GM18499 (cell line): ENCODE measurements around the gene TMEM30B.
"Not testable (repeated sequence)": the region's sequence is repeated elsewhere in the genome, so short reads cannot be mapped to it uniquely, and the experiment has no call there.

Experiments
- ATAC-seq: cut with Tn5 transposase; IDR thresholded peaks from one replicate; pipeline ENCODE4 v1.9.1; 2021; ENCODE audit warnings: moderate number of reproducible peaks; ENCODE audit not compliant: insufficient read depth, unreplicated experiment

The TMEM30B gene, protein sequence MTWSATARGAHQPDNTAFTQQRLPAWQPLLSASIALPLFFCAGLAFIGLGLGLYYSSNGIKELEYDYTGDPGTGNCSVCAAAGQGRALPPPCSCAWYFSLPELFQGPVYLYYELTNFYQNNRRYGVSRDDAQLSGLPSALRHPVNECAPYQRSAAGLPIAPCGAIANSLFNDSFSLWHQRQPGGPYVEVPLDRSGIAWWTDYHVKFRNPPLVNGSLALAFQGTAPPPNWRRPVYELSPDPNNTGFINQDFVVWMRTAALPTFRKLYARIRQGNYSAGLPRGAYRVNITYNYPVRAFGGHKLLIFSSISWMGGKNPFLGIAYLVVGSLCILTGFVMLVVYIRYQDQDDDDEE

DNA sequence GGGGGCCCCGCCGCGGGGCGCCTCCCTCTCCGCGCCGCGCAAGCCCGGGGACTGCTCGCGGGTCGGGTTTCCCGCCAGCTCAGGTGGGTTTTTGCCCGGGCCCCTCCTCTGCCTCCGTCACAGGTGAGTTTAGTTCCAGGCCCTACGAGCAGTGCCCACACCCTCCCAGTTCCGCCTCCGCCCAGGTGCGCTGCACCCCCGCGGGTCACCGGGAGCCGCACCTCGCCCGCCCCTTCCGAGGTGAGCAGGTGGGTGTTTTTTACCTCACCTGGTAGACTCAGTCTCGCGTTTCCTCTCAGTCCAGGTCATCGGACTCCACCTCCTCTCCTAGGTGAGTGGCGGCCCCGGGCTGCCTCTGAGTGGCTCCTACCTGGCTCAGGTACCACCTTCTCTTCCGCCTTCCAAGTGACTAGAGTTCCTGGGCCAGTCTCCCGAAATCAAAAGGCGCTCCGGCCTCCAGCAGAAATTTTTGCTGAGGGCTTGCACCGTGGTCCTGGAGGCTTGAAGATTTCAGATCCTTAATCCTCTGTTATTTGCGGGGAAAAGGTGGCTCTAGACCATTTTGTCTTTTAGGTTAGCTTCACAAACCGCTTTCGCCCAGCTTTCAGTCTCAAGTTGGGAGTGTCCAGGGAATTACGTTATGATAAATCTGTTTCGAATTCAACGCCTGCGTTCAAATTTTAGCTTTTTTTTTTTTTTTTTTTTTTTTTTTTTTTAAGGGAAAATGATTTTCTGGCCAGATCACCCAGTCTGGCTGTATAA, at the start of gene TMEM30B:
TMEM30B (minus strand) TSS at position 153 of the 762 bp plus-strand sequence. CDS start 191 bp downstream, outside the sequence.
- ATAC-seq, result no peak

DNA sequence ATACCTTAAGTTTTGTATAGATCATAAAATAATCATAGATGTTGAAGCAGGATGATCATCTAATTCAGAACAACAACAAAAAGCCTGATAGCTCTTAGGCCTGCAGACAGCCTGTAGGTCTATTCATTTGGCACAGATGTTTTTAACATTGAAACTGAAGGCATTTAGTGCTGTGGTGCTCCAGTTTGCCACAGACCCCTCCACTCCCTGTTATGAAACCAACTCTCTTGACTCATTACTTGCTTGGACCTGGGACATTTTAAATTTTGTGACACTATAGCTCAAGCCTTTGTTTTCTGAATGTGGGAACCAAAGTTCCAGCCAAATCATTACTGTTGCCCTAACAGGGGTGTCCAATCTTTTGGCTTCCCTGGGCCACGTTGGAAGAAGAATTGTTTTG, 49.4 kb upstream of the TMEM30B start:
- ATAC-seq, result no peak

DNA sequence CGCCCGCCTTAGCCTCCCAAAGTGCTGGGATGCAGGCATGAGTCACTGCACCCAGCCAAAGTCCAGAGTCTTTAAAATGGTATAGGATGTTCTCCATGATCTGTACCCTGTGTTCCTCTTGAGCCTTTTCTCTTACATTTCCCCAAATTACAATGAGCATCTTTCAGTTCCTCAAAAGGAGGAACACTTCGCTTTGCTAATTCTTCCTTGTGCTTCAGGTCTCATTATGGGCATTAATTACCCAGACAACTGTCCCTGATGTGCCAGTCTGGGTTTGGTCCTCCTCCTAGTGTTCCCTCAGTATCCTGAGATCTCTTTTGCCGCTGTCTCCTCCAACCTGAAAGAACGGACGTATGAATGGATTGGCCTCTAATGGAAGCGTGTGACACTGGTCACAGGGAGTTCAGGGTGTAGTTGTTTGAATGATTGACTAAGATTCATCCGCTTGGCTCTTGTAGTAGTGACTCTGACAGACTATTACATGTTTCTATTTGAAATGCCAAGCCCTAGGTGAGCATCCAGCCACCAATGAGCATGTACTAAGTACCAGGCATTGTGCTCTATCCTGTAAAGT, 48.4 kb upstream of the TMEM30B start:
- ATAC-seq, result no peak

DNA sequence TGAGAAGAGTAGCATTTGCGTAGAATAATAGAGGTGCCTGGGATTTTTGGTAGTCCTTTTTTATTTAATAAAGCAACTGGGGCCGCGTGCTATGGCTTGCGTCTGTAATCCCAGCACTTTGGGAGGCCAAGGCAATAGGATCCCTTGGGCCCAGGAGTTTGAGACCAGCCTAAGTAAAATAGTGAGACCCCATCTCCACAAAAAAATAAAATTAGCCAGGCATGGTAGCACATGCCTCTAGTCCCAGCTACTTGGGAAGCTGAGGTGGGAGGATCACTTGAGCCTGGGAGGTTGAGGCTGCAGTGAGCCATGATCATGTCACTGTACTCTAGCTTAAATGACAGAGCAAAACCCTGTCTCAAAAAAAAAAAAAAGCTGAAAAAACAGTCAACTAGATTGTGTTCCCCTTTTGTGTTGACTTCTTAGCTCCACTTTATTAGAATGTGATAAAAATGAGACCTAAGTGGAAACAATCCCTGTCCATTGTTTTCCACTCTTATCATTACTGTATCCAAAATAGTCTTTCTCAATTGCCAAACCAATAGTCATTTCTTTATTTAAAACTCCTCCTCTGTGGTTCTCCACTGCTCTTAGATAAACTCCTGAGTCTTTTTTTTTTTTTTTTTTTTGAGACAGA, 47.6 kb upstream of the TMEM30B start:
- no peak for ATAC-seq

DNA sequence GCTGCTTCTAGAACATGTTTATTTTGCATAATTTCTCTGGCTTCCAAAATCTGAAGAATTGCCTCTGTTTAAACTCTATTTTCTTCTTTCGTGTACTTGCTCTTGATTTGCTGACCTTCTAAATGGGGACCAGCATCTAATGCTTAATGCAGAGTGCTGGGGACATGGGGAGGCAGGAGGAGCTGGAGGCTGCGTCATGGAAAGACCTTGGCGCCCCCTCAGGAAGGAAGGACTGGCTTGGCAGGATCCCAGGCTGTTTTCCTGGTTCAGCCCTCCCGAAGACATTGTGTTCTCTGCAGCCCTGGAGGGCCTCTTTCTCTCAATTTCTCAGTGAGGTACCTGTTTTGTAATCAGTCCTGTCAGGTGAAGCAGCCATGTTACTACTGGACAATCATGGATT, 45.7 kb upstream of the TMEM30B start:
- ATAC-seq, result no peak

DNA sequence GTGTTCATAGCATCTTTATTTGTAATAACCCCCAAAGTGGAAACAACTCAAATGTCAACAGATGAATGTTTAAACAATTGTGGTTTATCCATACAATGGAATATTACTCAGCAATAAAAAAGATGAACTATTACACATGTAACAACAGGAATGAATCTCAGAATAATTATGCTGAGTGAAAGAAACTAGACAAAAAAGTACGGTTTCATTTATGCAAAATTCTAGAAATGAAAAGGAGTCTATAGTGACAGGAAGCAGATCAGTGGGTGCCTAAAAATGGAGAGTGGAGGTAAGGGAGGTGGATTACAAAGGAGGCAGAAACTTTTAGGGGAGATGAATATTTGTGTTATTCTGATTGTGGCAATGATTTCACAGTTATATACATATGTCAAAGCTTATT, 45.0 kb upstream of the TMEM30B start:
- ATAC-seq, result no peak

DNA sequence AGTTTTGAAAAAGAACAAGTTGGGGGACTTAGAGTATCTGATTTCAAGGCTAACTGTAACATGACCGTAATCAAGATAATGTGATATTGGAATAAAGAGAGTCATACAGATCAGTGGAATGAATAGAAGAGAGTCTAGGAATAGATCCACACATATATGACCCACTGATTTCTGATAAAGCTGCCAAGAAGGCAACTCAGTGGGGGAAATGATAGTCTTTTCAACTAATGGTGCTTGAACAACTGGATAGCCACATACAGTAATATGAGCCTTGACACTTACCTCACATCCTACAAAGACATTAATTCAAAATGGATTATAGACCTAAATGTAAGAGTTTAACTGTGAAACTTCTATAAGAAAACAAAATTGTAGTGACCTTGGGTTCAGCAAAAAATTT, 44.0 kb upstream of the TMEM30B start:
- ATAC-seq, result no peak

DNA sequence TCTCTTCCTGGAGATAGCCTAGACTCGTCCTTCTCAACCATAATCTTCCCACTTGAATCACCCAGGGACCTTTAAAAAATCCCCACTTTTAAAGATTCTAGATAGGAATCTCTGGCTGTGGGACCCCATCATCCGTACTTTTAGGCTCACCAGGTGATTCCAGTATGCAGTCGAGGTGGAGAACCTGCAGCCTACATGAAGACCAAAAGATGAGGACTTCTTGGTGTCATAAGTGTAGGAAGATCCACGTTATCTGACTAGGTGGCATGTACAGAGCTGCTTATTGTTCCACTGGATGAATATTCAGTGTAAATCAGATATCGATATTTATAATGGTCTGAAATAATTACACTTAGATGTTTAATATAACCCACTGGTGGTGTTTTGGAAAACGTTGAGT, 42.8 kb upstream of the TMEM30B start:
- no peak for ATAC-seq

DNA sequence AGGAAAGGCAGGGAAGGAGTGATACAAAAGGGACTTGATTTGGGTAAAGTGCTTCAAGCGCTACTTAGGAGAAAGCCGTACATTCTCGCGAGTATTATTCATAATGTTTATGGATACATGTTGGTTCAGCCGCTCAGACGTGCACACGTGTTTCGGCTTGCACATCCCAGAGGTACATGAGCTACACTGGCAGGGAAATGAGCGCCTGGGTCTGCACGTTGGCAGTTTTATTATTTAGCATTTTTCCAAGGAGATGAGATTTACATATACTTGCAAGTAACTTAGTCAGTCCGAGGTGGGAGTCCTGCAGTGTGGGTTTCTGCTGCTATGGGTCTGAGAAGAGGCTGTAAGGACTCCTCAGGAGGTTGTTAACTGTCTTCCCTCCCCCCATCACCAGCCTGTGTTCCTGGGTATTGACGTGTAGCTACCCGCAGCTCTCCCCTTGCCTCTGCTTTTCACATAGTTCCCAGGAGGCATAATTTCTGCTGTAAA, 41.7 kb upstream of the TMEM30B start:
- ATAC-seq, result no peak

DNA sequence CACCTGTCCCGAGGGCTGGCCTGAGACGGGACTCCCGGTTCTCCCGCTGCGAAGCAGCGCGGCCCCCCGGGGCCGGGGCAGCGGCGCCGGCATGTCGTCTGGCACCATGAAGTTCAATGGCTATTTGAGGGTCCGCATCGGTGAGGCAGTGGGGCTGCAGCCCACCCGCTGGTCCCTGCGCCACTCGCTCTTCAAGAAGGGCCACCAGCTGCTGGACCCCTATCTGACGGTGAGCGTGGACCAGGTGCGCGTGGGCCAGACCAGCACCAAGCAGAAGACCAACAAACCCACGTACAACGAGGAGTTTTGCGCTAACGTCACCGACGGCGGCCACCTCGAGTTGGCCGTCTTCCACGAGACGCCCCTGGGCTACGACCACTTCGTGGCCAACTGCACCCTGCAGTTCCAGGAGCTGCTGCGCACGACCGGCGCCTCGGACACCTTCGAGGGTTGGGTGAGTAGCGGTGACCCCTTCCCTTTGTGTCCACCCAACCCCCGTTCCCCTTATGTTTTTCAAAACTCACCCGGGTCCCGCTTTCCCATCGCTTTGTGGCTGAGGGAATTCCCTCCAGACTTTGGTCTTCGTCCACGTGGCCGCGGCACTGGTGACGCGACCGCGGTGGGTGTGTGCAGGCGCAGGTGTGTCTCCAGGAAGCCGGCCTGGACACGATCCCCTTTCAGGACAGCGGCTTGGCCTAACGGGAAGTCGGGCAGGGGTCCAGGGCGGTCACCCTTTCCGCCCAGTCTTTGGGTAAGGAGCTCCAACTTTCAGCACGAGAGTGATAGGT, 41.1 kb upstream of the TMEM30B start:
- no peak for ATAC-seq

DNA sequence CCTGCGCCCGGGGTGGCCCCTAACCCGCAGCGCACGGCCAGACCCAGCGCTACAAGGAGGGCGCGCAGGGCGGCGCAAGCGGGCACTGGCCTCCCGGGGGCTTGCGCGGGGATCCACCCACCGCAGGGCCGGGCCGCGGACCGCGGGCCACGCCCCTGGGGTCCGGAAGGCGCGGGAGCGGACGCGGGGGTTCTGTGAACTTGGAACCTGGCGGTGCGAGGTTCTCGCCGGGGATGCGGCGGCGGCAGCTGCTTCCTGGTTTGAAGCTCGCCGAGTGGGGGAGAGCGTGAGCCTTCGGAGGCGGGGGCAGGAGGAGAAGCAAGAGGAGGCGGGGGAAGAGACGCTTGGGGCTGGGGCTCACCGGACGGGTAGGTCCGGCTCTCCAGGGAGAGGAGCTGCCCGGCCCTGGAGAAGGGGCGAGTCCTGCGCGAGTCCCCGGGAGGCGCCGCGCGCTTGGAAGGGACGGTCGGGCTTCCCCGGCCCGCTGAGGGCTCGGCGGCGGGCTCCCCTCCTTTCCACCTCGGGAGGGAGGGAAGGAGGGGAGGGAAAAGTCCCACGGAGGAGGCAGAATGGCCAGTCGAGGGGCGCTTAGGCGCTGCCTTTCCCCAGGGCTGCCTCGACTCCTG, 40.4 kb upstream of the TMEM30B start, which contains the start of gene PRKCH:
PRKCH (plus strand) TSS at position 195 of the 626 bp plus-strand sequence. CDS start 523 bp downstream, outside the sequence.
- ATAC-seq, result no peak

DNA sequence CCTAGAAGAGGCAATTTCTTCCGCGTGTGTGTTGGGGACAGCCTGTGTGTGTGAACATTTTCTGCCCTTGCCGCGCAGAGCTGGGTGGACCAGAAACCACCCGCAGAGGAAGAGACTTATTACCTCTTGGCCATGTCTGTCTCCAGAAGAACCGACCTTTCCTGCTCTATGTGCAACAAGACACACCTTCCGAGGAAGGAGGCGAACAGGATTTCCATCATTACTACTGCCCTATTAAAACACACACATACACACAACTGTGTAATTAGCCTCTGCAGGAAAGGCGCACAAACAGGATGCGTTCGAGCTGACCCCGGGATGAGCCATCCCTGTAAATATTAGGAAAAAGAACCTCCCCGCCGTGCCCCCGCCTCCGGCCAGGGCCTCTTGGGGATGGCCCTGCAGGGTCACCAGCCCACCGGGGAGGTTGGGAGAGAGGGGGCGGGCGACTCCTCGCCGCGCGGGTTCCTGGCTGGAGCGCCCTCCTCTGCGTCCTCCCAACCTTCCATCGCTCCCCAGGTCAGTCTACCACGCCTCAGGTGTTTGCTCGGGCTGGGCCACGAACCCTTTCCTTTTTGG, 39.8 kb upstream of the TMEM30B start:
- no peak for ATAC-seq

DNA sequence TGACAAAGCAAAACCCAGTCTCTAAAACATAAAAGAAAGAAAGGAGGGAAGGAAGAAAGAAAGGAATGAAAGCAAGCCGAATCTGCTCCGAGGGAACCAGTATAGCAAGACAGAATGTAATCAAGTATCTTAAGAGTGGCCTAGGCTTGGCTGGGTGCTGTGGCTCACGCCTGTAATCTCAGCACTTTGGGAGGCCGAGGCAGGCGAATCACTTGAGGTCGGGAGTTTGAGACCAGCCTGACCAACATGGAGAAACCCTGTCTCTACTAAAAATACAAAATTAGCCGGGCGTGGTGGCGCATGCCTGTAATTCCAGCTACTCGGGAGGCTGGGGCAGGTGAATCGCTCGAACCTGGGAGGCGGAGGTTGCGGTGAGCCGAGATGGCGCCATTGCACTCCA, 39.0 kb upstream of the TMEM30B start:
- not testable (repeated sequence) for ATAC-seq

DNA sequence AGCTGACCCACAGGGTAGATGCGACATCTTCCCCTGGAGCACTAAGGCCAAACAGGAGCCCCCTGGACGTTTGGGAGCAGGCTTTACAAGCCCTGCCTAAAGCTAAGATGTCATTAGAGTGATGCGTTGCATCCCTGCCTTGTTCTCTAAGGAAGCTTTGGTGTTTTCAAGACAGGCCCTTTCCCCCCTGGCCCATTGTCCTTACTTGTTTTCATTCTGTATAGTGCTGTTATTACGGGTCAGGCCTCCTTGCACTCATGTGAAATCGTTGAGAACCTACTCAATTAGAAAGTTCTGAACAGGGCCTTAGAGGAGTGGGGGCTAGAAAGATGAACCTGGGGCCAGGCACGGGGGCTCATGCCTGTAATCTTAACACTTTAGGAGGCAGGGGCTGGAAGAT, 38.6 kb upstream of the TMEM30B start:
- ATAC-seq, result no peak

DNA sequence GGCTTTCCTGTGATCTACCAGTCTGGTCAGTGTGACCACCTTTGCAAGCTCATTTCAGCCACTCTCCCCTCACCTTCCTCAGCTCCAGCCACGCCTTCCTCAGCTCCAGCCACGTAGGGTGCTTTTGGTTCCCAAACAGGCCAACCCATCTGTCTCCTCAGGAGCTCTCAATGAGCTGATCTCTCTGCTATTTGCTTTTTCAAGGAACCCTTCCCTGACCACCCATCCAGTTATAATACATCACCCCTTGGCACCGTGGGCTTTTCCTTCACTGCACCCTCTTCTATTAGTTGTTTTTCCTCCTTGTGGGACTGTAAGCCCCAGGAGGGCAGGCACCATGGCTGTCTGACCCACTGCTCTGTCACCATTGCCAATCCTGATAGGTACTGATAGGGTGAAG, 37.9 kb upstream of the TMEM30B start:
- no peak for ATAC-seq

DNA sequence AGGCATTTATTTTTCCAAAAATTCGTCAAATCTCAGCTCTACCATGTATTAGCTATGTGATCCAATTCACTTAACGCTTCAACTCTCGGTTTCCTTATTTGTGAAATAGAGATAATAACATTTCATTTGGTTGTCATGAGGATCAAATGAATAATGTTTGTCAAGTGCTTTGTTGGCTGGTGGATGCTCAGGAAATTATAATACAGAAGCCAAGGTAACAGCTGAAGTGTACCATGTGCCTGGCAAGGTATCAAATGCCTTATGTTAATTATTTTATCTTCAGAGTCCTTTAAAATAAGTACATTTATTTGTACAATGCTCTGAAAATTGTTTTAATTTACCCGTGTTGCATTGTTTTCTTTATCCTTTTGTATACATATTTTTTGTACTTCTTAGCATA, 34.2 kb upstream of the TMEM30B start:
- no peak for ATAC-seq

DNA sequence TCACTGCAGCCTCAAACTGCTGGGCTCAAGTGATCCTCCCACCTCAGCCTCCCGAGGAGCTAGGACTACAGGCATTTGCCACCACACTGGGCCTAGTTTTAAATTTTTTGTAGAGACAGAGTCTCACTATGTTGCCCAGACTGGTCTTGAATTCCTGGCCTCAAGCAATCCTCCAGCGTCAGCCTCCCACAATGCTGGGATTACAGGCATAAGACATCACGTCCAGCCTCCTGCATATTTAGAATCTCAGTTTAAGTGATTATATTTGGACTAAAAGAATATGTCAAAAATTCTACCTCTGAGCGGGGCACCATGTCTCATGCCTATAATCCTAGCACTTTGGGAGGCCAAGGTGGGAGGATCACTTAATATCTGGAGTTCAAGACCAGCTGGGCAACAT, 27.6 kb upstream of the TMEM30B start:
- not testable (repeated sequence) for ATAC-seq

DNA sequence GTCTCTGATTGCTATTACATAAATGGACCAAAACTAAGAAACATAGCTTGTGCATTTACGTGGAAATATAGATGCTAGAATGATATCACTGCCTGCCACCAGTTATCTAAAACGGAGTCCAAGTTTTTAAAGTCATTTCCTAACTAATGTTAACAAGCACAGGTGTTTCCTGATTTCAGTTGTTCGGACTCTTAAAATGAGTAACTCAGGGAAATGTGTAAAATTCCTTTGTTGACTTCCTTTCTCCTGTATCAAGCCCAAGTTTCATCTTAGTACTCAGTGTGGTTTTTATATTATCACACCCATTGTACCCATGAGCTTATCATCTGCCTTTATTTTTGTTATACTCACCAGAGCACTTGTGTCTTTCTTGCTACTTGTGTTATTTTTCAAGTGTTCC, 27.1 kb upstream of the TMEM30B start:
- no peak for ATAC-seq

DNA sequence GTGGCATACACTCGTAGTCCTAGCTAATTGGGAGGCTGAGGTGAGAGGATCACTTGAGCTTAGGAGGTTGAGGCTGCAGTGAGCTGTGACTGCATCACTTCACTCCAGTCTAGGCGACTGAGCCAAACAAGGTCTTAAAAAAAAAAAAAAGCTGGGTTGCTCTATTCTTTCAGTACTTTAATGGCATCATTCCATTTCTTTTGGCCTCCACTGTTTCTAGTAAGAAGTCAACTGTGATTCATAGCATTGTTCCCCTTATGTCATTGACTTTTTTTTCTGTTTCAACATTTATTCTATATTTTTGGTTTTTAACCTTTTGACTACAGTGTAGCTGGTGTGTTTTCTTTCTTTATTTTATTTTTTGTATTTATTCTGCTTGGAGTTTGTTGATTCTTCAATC, 23.6 kb upstream of the TMEM30B start:
- ATAC-seq, result no peak
